ENCODE data around the gene TMPO. TPM values are rescaled to one million over a fixed set of nuclear protein-coding genes. Genes with fewer than 3 reads are reported as not detected.
A peak's percentile ranks its signal among the peaks of the same experiment; 100 is the strongest.
"Not testable (repeated sequence)": the region's sequence is repeated elsewhere in the genome, so short reads cannot be mapped to it uniquely, and the experiment has no call there.

TMPO gene
- total and polyA plus RNA-seq, 4 donors, result 10.9 to 175 (median 43.9) TPM

DNA sequence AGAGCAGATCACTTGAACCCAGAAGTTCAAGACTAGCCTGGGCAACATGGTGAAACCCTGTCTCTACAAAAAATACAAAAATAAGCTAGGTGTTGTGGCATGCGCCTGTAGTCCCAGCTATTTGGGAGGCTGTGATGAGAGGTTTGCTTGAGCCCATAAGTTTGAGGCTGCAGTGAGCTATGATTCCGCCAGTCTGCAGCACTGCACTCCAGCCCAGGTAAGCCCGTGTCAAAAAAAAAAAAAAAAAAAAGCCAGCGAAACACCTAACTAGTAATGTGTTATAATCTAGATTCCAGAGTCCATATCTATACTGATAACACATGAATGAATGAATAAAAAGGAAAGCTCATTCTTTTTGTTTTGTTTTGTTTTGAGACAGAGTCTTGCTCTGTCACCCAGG lies 59.6 kb downstream of the TMPO start:
- WGBS, result 77% methylated on average over 4 of the region's 4 CpGs
- Histone ChIP-seq H3K9ac (ENCODE audit: low read depth in 1 of 2, low read length in 2 of 2) (no peak overlapping the region), H3K4me3 (ENCODE audit: low read depth in 1 of 3, low read length in 3 of 3) (no peak overlapping the region), H3K27ac (ENCODE audit: low read depth in 1 of 2, low read length in 2 of 2) (peak overlapping the region; percentile 75 to 88), H3K9me3 (ENCODE audit: control insufficient read depth in 4 of 4, low read length in 3 of 4) (no peaks in the 10 kb centered on the region), H3K4me1 (ENCODE audit: control insufficient read depth in 4 of 4, insufficient read depth in 4 of 4, low read length in 3 of 4) (peaks cover 0 to 15% (median 6%) of the 10 kb centered on the region in 4 donors), H3K27me3 (ENCODE audit: control insufficient read depth in 4 of 4, insufficient read depth in 4 of 4, low read length in 3 of 4) (no peaks in the 10 kb centered on the region), H3K36me3 (ENCODE audit: control insufficient read depth in 4 of 4, insufficient read depth in 3 of 4, low read depth in 1 of 4, low read length in 3 of 4) (no peaks in the 10 kb centered on the region)
- DNase-seq (ENCODE audit: low spot score), result no peak
- TF ChIP-seq FOXA2 (IDR thresholded peaks at IDR 0.05), result no peak
- TF ChIP-seq YY1 (IDR thresholded peaks at IDR 0.05), result no peak
- TF ChIP-seq JUND (IDR thresholded peaks at IDR 0.05), result no peak
- no peak for TF ChIP-seq RAD21 (IDR thresholded peaks at IDR 0.05)
- TF ChIP-seq, protein P1, sequence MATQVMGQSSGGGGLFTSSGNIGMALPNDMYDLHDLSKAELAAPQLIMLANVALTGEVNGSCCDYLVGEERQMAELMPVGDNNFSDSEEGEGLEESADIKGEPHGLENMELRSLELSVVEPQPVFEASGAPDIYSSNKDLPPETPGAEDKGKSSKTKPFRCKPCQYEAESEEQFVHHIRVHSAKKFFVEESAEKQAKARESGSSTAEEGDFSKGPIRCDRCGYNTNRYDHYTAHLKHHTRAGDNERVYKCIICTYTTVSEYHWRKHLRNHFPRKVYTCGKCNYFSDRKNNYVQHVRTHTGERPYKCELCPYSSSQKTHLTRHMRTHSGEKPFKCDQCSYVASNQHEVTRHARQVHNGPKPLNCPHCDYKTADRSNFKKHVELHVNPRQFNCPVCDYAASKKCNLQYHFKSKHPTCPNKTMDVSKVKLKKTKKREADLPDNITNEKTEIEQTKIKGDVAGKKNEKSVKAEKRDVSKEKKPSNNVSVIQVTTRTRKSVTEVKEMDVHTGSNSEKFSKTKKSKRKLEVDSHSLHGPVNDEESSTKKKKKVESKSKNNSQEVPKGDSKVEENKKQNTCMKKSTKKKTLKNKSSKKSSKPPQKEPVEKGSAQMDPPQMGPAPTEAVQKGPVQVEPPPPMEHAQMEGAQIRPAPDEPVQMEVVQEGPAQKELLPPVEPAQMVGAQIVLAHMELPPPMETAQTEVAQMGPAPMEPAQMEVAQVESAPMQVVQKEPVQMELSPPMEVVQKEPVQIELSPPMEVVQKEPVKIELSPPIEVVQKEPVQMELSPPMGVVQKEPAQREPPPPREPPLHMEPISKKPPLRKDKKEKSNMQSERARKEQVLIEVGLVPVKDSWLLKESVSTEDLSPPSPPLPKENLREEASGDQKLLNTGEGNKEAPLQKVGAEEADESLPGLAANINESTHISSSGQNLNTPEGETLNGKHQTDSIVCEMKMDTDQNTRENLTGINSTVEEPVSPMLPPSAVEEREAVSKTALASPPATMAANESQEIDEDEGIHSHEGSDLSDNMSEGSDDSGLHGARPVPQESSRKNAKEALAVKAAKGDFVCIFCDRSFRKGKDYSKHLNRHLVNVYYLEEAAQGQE (IDR thresholded peaks at IDR 0.05), result no peak

DNA sequence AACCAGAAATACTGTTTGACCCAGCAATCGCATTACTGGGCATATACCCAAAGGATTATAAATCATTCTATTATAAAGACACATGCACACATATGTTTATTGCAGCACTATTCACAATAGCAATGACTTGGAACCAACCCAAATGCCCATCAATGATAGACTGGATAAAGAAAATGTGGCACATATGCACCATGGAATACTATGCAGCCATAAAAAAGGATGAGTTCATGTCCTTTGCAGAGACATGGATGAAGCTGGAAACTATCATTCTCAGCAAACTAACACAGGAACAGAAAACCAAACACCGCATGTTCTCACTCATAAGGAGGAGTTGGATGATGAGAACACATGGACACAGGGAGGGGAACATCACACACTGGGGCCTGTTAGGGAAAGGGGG lies 61.4 kb downstream of the TMPO start:
- not testable (repeated sequence) for H3K4me3 ChIP-seq (ENCODE audit: low read depth in 1 of 3, low read length in 3 of 3); H3K27me3 ChIP-seq (ENCODE audit: control insufficient read depth in 4 of 4, insufficient read depth in 4 of 4, low read length in 3 of 4); H3K9ac ChIP-seq (ENCODE audit: low read depth in 1 of 2, low read length in 2 of 2); H3K9me3 ChIP-seq (ENCODE audit: control insufficient read depth in 4 of 4, low read length in 3 of 4); H3K27ac ChIP-seq (ENCODE audit: low read depth in 1 of 2, low read length in 2 of 2); DNase-seq (ENCODE audit: low spot score); H3K36me3 ChIP-seq (ENCODE audit: control insufficient read depth in 4 of 4, insufficient read depth in 3 of 4, low read depth in 1 of 4, low read length in 3 of 4)
- 93% methylated on average over 2 of the region's 2 CpGs for whole genome bisulfite sequencing
- peaks cover 0 to 15% (median 6%) of the 10 kb centered on the region in 4 donors for H3K4me1 ChIP-seq (ENCODE audit: control insufficient read depth in 4 of 4, insufficient read depth in 4 of 4, low read length in 3 of 4)

DNA sequence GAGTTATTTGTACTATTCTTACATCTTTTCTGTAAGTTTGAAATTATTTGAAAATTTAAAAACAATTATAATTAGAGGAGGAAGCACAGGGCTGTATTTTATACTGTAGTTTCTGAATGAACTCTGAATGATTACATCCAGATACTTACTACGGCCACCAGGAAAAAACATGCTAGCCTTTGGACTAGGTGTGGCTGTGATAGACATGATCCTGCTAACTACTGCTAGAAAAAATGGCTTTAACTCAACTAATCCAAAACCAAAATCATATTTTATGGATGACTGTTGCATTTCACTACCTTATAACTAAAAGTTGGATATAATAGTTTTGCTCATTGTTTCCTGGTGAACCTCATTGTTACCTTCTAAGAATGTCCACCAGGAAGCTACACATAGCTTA lies 63.0 kb downstream of the TMPO start:
- no peaks in the 10 kb centered on the region for H3K9me3 ChIP-seq (ENCODE audit: control insufficient read depth in 4 of 4, low read length in 3 of 4)
- WGBS, result 30% methylated on average over 1 of the region's 1 CpG

DNA sequence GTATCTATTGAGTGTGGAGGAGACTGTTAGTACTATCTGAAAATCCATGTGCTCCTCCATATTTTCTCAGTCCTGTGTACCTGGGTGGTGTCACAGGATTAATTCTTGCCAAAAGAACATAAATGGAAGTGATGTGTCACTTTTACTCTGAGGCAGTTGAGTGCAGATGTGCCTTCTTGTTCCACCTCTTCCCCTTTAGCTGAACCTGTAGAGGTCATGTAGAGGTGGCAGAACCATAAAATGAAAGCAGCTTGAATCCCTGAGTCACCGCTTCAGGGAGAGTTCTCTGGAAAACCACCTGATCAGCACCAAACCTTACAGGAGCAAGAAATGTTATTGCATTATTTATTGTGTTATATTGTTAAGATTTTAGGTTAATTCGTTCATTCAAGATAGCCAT lies 63.4 kb downstream of the TMPO start:
- no peaks in the 10 kb centered on the region for H3K36me3 ChIP-seq (ENCODE audit: control insufficient read depth in 4 of 4, insufficient read depth in 3 of 4, low read depth in 1 of 4, low read length in 3 of 4)
- H3K9ac ChIP-seq (ENCODE audit: low read depth in 1 of 2, low read length in 2 of 2), result no peak overlapping the region
- no peak for TF ChIP-seq JUND (IDR thresholded peaks at IDR 0.05)
- no peak for TF ChIP-seq YY1 (IDR thresholded peaks at IDR 0.05)
- TF ChIP-seq HNF4G (IDR thresholded peaks at IDR 0.05), result no peak
- no peak overlapping the region for H3K4me3 ChIP-seq (ENCODE audit: low read depth in 1 of 3, low read length in 3 of 3)
- no peak overlapping the region for H3K27ac ChIP-seq (ENCODE audit: low read depth in 1 of 2, low read length in 2 of 2)
- WGBS, result 84% methylated on average over 2 of the region's 2 CpGs
- DNase-seq (ENCODE audit: low spot score), result no peak
- no peaks in the 10 kb centered on the region for H3K9me3 ChIP-seq (ENCODE audit: control insufficient read depth in 4 of 4, low read length in 3 of 4)
- no peaks in the 10 kb centered on the region for H3K27me3 ChIP-seq (ENCODE audit: control insufficient read depth in 4 of 4, insufficient read depth in 4 of 4, low read length in 3 of 4)
- H3K4me1 ChIP-seq (ENCODE audit: control insufficient read depth in 4 of 4, insufficient read depth in 4 of 4, low read length in 3 of 4), result peaks cover 0 to 10% (median 2%) of the 10 kb centered on the region in 4 donors

More for the DNA sequence above, 63.0 kb downstream of the TMPO start:
- TF ChIP-seq, protein P2, sequence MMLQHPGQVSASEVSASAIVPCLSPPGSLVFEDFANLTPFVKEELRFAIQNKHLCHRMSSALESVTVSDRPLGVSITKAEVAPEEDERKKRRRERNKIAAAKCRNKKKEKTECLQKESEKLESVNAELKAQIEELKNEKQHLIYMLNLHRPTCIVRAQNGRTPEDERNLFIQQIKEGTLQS (IDR thresholded peaks at IDR 0.05), result no peak
- no peak for TF ChIP-seq TAF1 (conservative IDR thresholded peaks at IDR 0.05)
- no peak overlapping the region for H3K9ac ChIP-seq (ENCODE audit: low read depth in 1 of 2, low read length in 2 of 2)
- peaks cover 0 to 14% (median 4%) of the 10 kb centered on the region in 4 donors for H3K4me1 ChIP-seq (ENCODE audit: control insufficient read depth in 4 of 4, insufficient read depth in 4 of 4, low read length in 3 of 4)
- H3K36me3 ChIP-seq (ENCODE audit: control insufficient read depth in 4 of 4, insufficient read depth in 3 of 4, low read depth in 1 of 4, low read length in 3 of 4), result no peaks in the 10 kb centered on the region
- no peaks in the 10 kb centered on the region for H3K27me3 ChIP-seq (ENCODE audit: control insufficient read depth in 4 of 4, insufficient read depth in 4 of 4, low read length in 3 of 4)
- no peak overlapping the region for H3K4me3 ChIP-seq (ENCODE audit: low read depth in 1 of 3, low read length in 3 of 3)
- no peak for DNase-seq (ENCODE audit: low spot score)
- H3K27ac ChIP-seq (ENCODE audit: low read depth in 1 of 2, low read length in 2 of 2), result no peak overlapping the region
